ENCODE data around the gene PCSK5.

Gene PCSK5

GRCh38 chr9:76401580-76402354 is 511.3 kb downstream of the PCSK5 start:
- no peak overlapping the region for H3K27ac ChIP-seq
- no peaks in the 10 kb centered on the region for H3K4me1 ChIP-seq (ENCODE audit: control insufficient read depth in 1 of 2, insufficient read depth in 1 of 2, low read depth in 1 of 2, low read length in 1 of 2)
- H3K27me3 ChIP-seq = no peaks in the 10 kb centered on the region
- no peak overlapping the region for H3K4me3 ChIP-seq (ENCODE audit: low read depth in 1 of 2, low read length in 1 of 2)
- no peak for TF ChIP-seq CTCF (IDR thresholded peaks at IDR 0.05)
- H3K36me3 ChIP-seq = no peaks in the 10 kb centered on the region
- H3K9me3 ChIP-seq = no peaks in the 10 kb centered on the region

GRCh38 chr9:76403352-76403751 is 512.9 kb downstream of the PCSK5 start:
- Histone ChIP-seq H3K36me3 (no peaks in the 10 kb centered on the region), H3K9me3 (no peaks in the 10 kb centered on the region), H3K27ac (no peak overlapping the region), H3K4me3 (ENCODE audit: low read depth in 1 of 2, low read length in 1 of 2) (no peak overlapping the region), H3K4me1 (ENCODE audit: control insufficient read depth in 1 of 2, insufficient read depth in 1 of 2, low read depth in 1 of 2, low read length in 1 of 2) (no peaks in the 10 kb centered on the region), H3K27me3 (no peaks in the 10 kb centered on the region)
- TF ChIP-seq CTCF (IDR thresholded peaks at IDR 0.05) = no peak

GRCh38 chr9:76404401-76404800 is 513.9 kb downstream of the PCSK5 start:
- no peak for TF ChIP-seq CTCF (IDR thresholded peaks at IDR 0.05)
- Histone ChIP-seq H3K27ac (no peak overlapping the region), H3K4me1 (ENCODE audit: control insufficient read depth in 1 of 2, insufficient read depth in 1 of 2, low read depth in 1 of 2, low read length in 1 of 2) (no peaks in the 10 kb centered on the region), H3K4me3 (ENCODE audit: low read depth in 1 of 2, low read length in 1 of 2) (no peak overlapping the region), H3K9me3 (no peaks in the 10 kb centered on the region), H3K27me3 (no peaks in the 10 kb centered on the region), H3K36me3 (no peaks in the 10 kb centered on the region)

- no peaks in the 10 kb centered on the region for H3K27me3 ChIP-seq
- no peaks in the 10 kb centered on the region for H3K36me3 ChIP-seq
- no peak overlapping the region for H3K4me3 ChIP-seq (ENCODE audit: low read depth in 1 of 2, low read length in 1 of 2)
- TF ChIP-seq CTCF (IDR thresholded peaks at IDR 0.05) = no peak
- H3K9me3 ChIP-seq = no peaks in the 10 kb centered on the region
- H3K27ac ChIP-seq = no peak overlapping the region
- H3K4me1 ChIP-seq (ENCODE audit: control insufficient read depth in 1 of 2, insufficient read depth in 1 of 2, low read depth in 1 of 2, low read length in 1 of 2) = no peaks in the 10 kb centered on the region
Observed at GRCh38 chr9:76405340-76405739, 514.9 kb downstream of the PCSK5 start.

GRCh38 chr9:76405868-76406267 is 515.4 kb downstream of the PCSK5 start:
- Histone ChIP-seq H3K4me3 (ENCODE audit: low read depth in 1 of 2, low read length in 1 of 2) (no peak overlapping the region), H3K27ac (no peak overlapping the region), H3K36me3 (no peaks in the 10 kb centered on the region), H3K4me1 (ENCODE audit: control insufficient read depth in 1 of 2, insufficient read depth in 1 of 2, low read depth in 1 of 2, low read length in 1 of 2) (no peaks in the 10 kb centered on the region), H3K9me3 (no peaks in the 10 kb centered on the region), H3K27me3 (no peaks in the 10 kb centered on the region)
- TF ChIP-seq CTCF (IDR thresholded peaks at IDR 0.05) = no peak
